ENCODE measurements around the gene THUMPD1.
A peak's percentile ranks its signal among the peaks of the same experiment; 100 is the strongest.
"Not testable (repeated sequence)": the region's sequence is repeated elsewhere in the genome, so short reads cannot be mapped to it uniquely, and the experiment has no call there.

THUMPD1 gene

DNA sequence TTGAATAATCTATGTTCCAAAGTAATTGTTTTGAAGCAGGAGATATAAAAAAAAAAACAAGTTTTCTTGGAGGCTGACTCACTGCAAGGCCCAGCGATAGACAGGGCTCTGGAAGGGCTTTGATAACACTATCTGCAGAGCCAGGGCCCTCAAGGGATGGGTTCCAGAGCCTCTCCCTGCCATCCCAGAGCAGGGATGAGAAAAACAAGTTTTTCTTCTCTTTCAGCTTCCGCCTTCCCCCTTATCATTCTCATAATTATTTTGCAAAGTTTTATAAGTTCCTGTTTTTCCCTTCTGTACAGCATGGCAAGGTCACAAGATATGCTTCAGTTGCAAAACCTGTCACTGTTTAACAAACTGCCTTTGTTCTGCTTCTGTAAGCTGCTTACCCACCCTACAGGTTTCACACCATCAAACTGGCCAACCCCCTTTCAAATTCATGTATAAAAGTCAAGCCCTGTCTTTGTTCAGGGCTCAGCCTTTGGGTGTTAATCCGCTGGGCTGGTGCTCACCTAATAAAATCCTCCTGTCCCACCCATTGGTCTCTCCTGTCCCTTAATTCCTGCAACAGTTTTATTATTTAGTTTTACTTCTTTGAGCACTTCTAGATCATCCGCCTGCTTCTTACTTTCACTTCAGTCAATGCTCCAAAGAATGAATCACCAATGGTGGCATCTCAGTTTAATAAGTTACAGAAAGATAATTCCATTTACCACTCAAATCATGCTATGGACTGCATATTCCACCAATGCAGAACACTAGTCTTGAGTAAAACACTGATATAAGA lies 5.6 kb upstream of the THUMPD1 start:
- DNase-seq = no peak

DNA sequence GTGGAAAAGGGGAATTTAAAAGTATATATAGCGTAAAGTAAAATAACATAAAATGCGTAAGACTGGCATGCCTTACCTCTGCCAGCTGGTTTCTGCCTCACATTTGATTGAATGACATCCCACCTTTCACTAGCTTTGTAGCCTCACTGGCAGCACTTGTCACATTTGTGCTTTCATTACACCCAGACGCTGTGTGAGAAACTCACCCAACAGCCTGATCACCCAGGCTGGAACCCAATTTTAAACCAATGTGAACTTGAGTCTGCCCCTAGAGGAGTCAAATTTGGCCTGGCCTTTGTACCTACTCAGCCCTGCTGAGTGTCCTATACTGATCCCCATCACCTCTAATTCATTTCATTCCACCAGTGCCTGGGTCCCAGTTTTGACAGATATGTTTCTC lies 4.8 kb upstream of the THUMPD1 start:
- DNase-seq = no peak

DNA sequence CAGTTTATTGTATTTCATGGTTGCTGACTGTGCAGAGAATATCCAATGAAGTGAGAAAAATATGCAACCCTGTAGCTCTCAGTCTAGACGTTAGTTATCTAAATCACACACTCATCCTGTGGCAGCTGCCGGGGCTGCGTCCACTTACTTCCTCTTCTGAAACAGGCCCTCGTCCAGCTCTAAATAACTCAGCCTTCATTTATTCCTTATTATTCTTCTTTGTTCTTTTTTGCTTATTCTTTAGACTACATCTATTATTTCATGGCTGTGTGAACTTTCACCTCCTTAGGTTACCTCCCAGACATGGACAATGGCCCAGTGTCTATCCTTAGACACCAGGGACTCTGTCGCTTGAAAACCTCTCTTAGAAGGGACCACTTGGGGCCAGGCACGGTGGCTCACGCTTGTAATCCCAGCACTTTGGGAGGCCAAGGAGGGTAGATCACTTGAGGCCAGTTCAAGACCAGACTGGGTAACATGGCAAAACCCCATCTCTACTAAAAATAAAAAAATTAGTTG lies 3.4 kb upstream of the THUMPD1 start:
- DNase-seq = no peak

DNA sequence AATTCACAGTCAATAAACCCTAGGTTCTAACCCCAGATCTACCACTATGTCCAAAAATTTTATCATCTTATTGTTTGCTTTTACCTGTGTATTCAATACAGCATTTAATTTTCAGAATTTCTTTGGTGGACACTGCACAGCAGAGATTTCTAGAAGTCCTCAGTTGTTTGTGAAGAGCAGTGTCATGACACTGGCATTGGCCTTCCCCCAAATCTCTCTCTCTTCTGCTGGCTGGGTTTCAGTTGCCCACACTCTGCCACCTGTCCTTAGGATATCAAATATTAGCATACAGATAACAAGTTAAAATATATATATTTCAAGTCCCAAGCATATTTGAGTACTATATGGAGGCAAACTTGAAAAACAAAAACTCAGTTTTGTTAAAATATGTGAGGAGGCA lies 2.0 kb upstream of the THUMPD1 start:
- no peak for DNase-seq

DNA sequence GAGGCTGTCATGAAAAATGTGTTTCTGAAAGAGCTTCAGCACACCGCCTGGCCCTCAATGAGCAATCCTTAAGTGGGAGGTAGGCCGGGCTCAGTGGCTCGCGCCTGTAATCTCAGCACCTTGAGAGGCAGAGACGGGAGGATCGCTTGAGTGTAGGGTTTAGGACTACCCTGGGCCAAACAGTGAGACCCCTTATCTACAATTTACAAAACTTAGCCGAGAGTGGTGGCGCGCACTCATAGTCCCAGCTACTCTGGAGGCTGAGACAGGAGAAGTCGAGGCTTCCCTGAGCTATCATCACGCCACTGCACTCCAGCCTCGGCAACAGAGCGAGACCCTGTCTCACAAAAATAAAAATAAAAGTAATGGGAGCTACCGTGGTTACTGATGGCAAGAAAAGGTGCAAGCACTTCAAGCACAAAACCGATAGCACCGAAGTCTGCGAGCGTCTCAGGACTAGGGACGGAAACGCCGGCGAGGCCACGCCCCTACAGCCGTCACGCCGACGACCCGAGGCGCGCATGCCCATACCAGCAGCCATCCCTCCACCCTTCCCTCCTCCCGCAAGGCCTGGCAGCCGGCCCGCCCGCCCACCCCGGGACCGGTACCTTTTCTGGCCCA lies 607 bp downstream of the THUMPD1 start:
- peak; percentile 92 for DNase-seq

DNA sequence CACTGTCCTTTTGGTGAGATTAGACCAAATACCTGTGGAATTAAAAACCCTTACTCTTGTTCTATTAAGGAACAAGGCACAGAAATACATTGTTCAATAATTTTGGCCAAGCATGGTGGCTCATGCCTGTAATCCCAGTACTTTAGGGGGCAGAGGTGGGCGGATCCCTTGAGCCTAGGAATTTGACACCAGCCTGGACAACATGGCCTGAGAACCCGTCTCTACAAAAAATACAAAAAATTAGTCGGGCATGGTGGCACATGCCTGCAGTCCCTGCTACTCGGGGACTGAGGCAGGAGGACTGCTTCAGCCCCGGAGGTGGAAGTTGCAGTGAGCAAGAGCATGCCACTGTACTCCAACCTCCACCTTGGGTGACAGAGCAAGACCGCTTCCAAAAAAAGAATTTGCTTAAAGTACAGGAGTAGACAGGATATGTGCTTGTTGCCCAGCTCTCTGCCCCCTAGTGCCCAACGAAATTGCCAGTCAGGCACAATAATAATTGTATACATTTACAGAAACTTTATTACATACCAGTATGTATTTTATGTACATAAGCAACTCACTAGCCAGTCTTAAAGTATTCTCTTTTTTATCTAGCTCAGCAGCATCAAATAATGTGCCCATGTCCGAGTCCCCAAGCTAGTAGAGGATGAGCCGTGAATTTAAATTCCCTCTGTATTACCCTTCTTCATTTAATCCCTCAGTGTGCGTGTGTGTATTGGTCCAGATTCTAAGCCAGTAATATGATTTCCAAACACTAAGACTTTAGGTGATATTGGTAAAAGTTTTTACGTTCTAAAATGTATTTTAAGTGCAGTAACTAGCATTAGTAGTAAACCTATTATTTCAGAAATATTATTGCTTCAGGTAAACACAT lies 1.4 kb downstream of the THUMPD1 start:
- DNase-seq = peak; percentile 36

DNA sequence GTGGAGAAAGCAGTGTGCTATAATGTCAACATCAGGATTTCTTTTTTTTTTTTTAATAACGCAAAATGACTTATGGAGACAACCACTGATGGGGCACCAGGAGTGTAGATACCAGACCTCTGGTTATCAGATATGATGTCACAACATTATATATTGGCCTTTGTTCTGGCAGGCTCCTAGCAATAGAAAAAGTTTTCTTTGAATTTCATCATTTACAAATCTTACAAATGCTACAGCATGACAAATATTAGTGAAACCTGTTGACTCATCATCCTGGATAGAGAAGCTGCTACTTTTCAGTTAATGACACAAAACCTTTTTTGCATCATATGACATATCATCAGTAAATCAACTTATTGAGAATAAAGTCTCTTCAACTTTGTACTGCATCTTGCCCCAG lies 6.1 kb downstream of the THUMPD1 start:
- peak; percentile 24 for DNase-seq

DNA sequence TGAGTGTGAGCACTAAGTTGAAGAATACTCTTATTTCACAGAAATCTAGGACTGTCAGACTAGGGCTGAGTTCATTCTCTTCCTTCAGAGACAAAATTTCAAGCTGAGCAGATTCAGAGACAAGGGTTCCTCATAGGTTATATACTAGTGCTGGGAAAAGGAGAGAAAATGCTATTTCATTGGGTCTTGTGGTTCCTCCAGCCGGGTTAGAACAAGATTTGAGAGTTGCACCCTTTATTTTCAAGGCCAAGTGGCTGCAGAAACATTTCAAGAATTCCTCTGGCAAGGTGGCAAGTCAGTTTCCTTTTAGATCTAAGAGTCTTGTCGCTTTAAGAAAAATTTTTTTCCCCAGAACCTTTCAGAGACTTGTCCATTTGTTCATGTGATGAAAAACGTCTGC lies 6.8 kb downstream of the THUMPD1 start:
- DNase-seq = no peak

DNA sequence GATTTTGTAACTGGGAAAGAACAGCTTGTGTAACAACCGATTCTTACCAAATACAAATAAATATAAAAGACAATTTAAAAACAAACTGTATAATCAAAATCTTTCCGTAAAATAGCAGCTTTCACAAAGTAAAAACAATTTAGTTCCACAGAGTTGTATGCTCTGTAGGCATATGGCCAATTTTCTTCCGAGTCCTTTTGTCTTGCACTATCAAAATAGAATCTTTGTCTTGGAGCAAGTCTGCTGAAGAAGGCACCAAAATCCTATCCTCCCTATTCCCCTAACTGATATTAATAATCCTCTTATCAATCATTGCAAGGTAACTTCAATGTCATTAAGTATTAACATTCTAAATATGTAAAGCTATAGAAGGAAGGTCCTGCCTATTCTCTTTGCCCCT lies 7.6 kb downstream of the THUMPD1 start:
- no peak for DNase-seq

DNA sequence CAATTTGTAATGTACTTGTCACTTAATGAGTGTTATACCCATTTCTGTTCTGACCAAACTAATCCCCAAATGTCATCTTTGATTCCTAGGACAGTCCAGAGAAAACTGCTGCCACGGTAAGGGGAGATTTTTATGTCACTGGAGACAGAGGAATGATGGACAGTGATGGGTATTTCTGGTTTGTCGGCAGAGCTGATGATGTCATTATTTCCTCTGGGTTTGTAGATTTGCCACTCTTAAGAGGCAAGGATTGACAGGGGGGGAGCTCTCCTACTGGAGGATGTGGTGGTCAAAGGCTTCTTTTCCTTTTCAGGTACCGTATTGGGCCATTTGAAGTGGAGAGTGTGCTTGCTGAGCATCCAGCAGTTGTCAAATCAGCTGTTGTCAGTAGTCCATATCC lies 12.5 kb downstream of the THUMPD1 start:
- DNase-seq = no peak

DNA sequence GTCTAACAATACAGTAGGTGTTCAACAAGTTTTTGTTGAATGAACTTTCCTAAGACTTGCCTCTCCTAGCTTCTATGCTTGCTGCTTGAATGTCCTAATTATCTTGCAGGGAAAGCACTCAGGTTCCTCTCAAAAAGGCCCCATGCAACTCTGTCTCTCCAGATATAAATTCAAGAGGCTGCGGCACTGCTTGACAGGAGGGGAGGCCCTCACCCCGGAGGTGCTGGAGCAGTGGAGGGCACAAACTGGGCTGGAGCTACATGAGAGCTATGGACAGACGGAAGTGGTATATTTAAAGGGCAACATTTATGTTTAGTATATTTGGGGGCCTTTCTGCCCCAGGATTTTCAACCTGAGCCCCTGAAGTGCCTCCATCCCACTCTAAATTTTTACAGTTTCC lies 14.4 kb downstream of the THUMPD1 start:
- no peak for DNase-seq

DNA sequence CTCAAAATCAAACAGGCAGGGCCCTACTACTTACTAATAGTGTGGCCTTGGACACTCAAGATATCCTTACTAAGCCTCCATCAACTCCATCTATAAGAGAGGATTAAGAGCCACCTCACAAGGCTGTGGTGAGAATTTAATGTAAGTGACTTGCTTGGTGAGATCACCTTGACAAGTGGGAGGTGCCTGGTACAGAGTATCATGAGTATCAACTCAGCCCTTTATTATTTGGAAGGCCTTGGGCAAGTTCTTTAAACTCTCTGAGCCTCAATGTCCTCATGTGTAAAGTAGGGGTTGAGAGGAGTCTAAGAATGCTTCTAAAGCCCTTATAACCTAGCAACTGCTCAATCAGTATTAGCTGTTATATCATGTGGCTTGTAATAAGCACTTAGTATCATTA lies 15.0 kb downstream of the THUMPD1 start:
- no peak for DNase-seq

DNA sequence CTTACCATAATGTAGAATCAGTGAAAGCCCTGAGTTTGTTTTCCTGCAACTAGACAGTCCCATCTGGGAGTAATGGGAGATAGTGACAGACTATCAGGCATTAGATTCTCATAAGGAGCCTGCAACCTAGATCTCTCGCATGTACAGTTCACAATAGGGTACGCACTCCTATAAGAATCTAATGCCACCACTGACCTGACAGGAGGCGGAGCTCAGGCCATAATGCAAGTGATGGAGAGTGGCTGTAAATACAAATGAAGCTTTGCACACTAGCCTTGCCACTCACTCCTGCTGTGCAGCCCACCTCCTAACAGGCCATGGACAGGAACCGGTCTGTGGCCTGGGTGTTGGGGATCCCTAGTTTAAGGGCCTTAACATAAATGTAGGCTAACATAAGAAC lies 21.4 kb downstream of the THUMPD1 start:
- DNase-seq = no peak

DNA sequence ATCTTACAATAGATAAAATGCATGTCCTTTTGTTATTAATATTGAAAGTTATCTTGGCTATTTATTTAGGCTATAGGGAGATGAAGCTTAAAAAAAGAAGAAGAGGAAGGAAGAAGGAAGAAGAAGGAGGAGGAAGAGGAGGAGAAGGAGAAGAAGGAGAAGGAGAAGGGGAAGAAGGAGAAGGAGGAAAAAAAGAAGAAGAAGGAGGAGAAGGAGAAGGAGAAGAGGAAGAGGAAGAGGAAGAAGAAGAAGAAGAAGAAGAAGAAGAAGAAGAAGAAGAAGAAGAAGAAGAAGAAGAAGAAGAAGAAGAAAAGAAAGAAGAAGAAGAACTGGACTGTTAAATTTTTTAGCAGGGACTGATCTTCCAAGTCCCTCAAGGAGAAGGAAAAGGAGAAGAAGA lies 23.9 kb downstream of the THUMPD1 start:
- DNase-seq = not testable (repeated sequence)

DNA sequence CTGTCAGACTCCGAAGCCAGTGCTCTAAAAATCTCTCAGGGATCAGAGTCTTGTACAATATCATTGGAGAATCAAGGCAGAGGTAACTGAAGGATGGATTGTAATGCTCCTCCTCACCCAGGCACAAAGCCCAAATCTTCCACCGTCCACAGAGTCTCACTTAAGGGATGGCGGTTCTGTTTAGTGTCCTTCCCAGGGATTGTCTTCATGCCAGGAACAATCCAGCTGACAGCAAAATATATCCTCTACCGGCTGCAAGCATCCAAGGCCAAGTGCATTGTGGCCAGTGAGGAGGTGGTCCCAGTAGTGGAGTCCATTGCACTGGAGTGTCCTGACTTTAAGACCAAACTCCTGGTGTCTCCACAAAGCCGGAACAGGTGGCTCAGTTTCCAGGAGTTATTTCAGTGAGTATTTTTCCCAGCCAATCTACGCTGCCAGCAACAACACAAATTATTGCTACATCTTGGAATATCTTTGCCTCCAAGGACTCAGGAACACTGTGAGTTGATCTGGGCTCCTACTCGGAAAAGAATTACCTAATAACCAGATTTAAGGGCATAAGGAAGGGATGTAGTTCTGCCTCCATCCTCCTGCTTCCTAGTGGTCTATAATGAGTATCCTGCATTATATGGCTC lies 30.2 kb downstream of the THUMPD1 start:
- no peak for DNase-seq

DNA sequence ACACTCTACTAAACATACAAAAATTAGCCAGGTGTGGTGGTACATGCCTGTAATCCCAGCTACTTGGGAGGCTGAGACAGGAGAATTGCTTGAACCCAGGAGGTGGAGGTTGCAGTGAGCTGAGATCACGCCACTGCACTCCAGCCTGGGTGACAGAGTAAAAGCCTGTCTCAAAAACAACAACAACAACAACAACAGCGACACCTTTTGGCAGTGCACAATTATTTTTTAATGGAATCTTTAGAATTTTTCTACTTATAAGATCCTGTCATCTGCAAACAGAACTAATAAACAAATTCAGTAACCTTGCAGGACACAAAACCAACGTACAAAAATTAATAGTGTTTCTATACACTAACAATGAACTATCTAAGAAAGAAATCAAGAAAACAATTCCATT lies 33.5 kb downstream of the THUMPD1 start:
- DNase-seq = peak; percentile 31

DNA sequence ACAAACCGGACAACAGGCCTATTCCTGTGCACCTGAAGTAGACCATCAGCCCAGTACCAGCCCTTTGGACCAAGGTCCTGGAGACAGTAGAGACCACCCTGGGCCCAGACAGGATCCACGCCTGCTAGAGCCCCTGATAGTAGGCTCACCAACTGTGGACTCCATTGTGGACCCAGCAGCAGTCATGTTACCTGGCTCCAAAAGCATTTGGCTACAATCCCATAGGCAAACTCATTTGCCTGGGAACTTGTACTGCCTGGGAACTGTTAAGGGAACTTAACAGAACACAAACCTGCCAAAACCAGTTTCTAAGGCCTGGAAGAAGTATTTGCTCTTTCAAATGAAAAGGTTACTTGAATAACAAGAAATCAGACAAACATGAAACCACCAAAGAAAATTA lies 34.2 kb downstream of the THUMPD1 start:
- no peak for DNase-seq

DNA sequence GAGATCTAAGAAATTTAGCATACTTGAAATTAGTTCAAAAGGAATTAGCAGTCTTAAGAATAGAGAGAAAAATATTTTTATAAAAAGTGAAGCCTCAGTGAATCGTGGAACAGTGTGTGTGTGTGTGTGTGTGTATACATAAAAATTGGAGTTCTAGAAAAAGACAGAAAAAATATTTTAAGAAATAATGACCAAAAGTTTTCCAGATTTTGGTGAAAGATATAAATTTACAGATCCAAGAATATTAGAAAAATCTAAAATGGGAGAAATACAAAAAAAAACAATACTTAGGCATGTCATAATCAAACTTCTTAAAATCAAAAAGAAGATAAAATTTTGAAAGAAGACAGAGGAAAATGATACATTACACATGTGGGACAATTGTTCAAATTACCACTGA lies 35.6 kb downstream of the THUMPD1 start:
- not testable (repeated sequence) for DNase-seq

DNA sequence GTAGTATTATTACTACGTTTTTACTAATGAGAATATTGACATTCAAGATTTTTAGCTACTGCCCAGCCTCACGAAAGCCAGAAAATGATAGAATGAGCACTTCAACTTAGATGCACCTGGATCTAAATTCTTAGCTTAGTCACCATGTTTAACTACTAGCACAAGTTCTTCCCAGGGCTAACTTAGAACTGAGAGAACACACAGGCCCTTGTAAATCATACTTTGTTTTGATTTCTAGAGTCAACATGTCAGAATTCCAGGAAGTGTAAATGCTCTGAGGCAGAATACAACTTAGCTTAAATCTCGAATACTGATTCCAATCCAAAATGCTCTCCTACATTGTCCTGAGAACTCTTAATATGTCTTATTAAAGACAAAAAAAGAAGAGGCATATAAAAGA lies 37.3 kb downstream of the THUMPD1 start:
- no peak for DNase-seq

DNA sequence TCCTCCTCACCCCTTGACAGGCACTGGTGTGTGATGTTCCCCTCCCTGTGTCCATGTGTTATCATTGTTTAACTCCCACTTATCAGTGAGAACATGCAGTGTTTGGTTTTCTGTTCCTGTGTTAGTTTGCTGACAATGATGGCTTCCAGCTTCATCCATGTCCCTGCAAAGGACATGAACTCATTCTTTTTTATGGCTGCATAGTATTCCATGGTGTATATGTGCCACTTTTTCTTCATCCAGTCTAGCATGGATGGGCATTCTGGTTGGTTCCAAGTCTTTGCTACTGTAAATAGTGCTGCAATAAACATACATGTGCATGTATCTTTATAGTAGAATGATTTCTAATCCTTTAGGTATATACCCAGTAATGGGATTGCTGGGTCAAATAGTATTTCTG lies 39.9 kb downstream of the THUMPD1 start:
- not testable (repeated sequence) for DNase-seq

DNA sequence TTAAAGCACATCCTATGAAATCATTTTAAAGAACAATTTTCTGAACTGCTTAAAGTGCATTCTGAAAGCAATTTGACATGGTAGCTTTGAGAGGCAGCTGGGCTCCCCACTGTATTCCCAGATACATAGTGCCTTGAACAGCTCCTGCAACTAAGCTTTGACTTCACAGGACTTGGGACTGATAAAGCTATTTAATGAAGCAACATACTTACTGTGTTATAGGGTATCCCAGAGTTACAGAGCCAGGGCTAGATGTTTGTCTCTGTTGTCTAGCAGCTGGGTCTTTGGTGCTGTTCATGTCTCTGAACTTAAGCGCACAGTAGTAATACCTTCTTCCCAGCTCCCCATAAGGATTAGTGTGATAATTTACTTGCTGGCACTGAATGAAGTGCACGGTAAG lies 45.0 kb downstream of the THUMPD1 start:
- no peak for DNase-seq

DNA sequence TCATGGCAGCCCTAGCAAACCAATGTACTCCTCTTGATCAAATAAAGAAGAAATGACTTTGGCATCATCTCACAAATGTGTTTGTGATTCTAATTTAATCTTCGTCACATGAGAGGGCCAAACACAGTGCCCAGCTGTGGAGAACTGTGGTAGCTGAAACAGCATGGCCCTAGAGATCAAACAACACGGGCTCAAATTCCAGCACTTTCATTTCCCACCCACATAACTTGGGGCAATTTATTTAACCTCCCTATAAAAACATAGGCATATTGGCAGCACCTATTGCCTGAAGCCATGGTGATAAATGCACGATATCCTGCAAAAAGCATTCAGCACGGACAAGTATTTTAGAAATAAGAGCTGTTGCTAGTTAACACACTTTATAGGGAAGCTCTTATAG lies 46.6 kb downstream of the THUMPD1 start:
- no peak for DNase-seq

DNA sequence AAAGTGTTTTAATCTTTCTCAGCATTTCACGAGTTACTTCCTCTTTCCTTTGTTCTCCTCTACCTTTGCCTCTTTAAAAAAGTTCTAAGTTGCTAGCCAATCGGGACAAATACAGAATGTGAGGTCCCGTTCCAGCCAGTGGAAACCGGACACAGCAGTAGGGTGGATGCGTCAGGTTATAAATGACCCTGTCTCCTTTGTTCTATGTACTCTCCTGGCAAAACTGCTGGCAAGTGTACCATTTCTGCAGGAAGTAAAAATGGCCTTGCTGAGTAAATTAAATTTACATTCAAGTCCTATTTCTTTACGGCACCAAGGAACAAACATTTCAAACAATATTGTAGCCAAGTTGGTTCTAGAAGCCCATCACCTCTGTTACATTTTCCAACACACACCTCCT lies 47.5 kb downstream of the THUMPD1 start:
- DNase-seq = not testable (repeated sequence)

All from activated CD4-positive, alpha-beta T cell treated with anti-CD3 and anti-CD28 coated beads, Interleukin-10, Interleukin-2, amounts not matched to agents 100 ng/mL and 50 ng/mL, durations not matched to agents 16 hours and 8 hours (primary cell).